ENCODE data around the gene EHD1.

The EHD1 gene

GRCh38 chr11:64910451-64911093 is 32.2 kb upstream of the EHD1 start:
- no peak overlapping the region for H3K4me3 ChIP-seq (ENCODE audit: low read depth, low read length)

GRCh38 chr11:64909653-64910343 is 31.4 kb upstream of the EHD1 start:
- no peak overlapping the region for H3K4me3 ChIP-seq (ENCODE audit: low read depth, low read length)

- H3K4me3 ChIP-seq (ENCODE audit: low read depth, low read length) = no peak overlapping the region
These were observed 30.3 kb upstream of the EHD1 start for GRCh38 chr11:64908766-64909165.

- H3K4me3 ChIP-seq (ENCODE audit: low read depth, low read length) = no peak overlapping the region
These were observed 27.9 kb upstream of the EHD1 start for GRCh38 chr11:64906314-64906635.

GRCh38 chr11:64905516-64906313 is 27.3 kb upstream of the EHD1 start:
- no peak overlapping the region for H3K4me3 ChIP-seq (ENCODE audit: low read depth, low read length)

- H3K4me3 ChIP-seq (ENCODE audit: low read depth, low read length) = no peak overlapping the region
These were observed 24.9 kb upstream of the EHD1 start for GRCh38 chr11:64903291-64903833.

- H3K4me3 ChIP-seq (ENCODE audit: low read depth, low read length) = no peak overlapping the region
These were observed 23.9 kb upstream of the EHD1 start for GRCh38 chr11:64902102-64902900.

GRCh38 chr11:64900774-64901173 is 22.4 kb upstream of the EHD1 start:
- H3K4me3 ChIP-seq (ENCODE audit: low read depth, low read length) = no peak overlapping the region

- H3K4me3 ChIP-seq (ENCODE audit: low read depth, low read length) = no peak overlapping the region
These were observed 21.9 kb upstream of the EHD1 start for GRCh38 chr11:64900263-64900678.

GRCh38 chr11:64898541-64898940 is 20.1 kb upstream of the EHD1 start:
- no peak overlapping the region for H3K4me3 ChIP-seq (ENCODE audit: low read depth, low read length)

- no peak overlapping the region for H3K4me3 ChIP-seq (ENCODE audit: low read depth, low read length)
These were observed 19.6 kb upstream of the EHD1 start for GRCh38 chr11:64898076-64898445.

- no peak overlapping the region for H3K4me3 ChIP-seq (ENCODE audit: low read depth, low read length)
These were observed 19.1 kb upstream of the EHD1 start for GRCh38 chr11:64897381-64898075.

GRCh38 chr11:64896448-64897022 is 18.1 kb upstream of the EHD1 start:
- no peak overlapping the region for H3K4me3 ChIP-seq (ENCODE audit: low read depth, low read length)

- H3K4me3 ChIP-seq (ENCODE audit: low read depth, low read length) = no peak overlapping the region
These were observed 16.5 kb upstream of the EHD1 start for GRCh38 chr11:64894812-64895452.

GRCh38 chr11:64894070-64894811 is 15.8 kb upstream of the EHD1 start:
- H3K4me3 ChIP-seq (ENCODE audit: low read depth, low read length) = no peak overlapping the region

GRCh38 chr11:64893194-64894069 is 15.0 kb upstream of the EHD1 start:
- H3K4me3 ChIP-seq (ENCODE audit: low read depth, low read length) = no peak overlapping the region

- no peak overlapping the region for H3K4me3 ChIP-seq (ENCODE audit: low read depth, low read length)
These were observed 14.4 kb upstream of the EHD1 start for GRCh38 chr11:64892838-64893193.

GRCh38 chr11:64892411-64892831 is 14.0 kb upstream of the EHD1 start:
- H3K4me3 ChIP-seq (ENCODE audit: low read depth, low read length) = no peak overlapping the region

Measured in iPS-11a (cell line).